ENCODE results near the gene WFS1.

GRCh38 chr4:6279582-6280289 lies 10.1 kb downstream of the WFS1 start:
- TF ChIP-seq CTCF (IDR thresholded peaks at IDR 0.05) (no peak), POLR2AphosphoS5 (IDR thresholded peaks at IDR 0.05) (no peak)
